ENCODE measurements around the gene SCAMP4.

Gene SCAMP4

GRCh38 chr19:1911098-1911497, 5.9 kb downstream of the SCAMP4 start:
- no peak for DNase-seq (ENCODE audit: low read depth in 1 of 2, low spot score in 1 of 2)

GRCh38 chr19:1911995-1912394, 6.8 kb downstream of the SCAMP4 start:
- no peak for DNase-seq (ENCODE audit: low read depth in 1 of 2, low spot score in 1 of 2)

GRCh38 chr19:1912760-1913505, 7.7 kb downstream of the SCAMP4 start:
- DNase-seq (ENCODE audit: low read depth in 1 of 2, low spot score in 1 of 2), result no peak

GRCh38 chr19:1913781-1914577, 8.8 kb downstream of the SCAMP4 start:
- no peak for DNase-seq (ENCODE audit: low read depth in 1 of 2, low spot score in 1 of 2)

GRCh38 chr19:1914826-1915341, 9.7 kb downstream of the SCAMP4 start:
- no peak for DNase-seq (ENCODE audit: low read depth in 1 of 2, low spot score in 1 of 2)

- DNase-seq (ENCODE audit: low read depth in 1 of 2, low spot score in 1 of 2), result no peak
These were observed 11.9 kb downstream of the SCAMP4 start for GRCh38 chr19:1917146-1917545.

- DNase-seq (ENCODE audit: low read depth in 1 of 2, low spot score in 1 of 2), result no peak
These were observed 12.7 kb downstream of the SCAMP4 start for GRCh38 chr19:1917926-1918325.

- DNase-seq (ENCODE audit: low read depth in 1 of 2, low spot score in 1 of 2), result no peak
These were observed 13.8 kb downstream of the SCAMP4 start for GRCh38 chr19:1918975-1919374.

GRCh38 chr19:1920644-1921043, 15.4 kb downstream of the SCAMP4 start:
- DNase-seq (ENCODE audit: low read depth in 1 of 2, low spot score in 1 of 2), result no peak

- DNase-seq (ENCODE audit: low read depth in 1 of 2, low spot score in 1 of 2), result no peak
These were observed 16.1 kb downstream of the SCAMP4 start for GRCh38 chr19:1921326-1921725.

- DNase-seq (ENCODE audit: low read depth in 1 of 2, low spot score in 1 of 2), result no peak
These were observed 16.6 kb downstream of the SCAMP4 start for GRCh38 chr19:1921825-1922224.

GRCh38 chr19:1922803-1923202, 17.6 kb downstream of the SCAMP4 start:
- DNase-seq (ENCODE audit: low read depth in 1 of 2, low spot score in 1 of 2), result no peak

- DNase-seq (ENCODE audit: low read depth in 1 of 2, low spot score in 1 of 2), result no peak
These were observed 18.1 kb downstream of the SCAMP4 start for GRCh38 chr19:1923319-1923718.

GRCh38 chr19:1924320-1924961, 19.2 kb downstream of the SCAMP4 start:
- no peak for DNase-seq (ENCODE audit: low read depth in 1 of 2, low spot score in 1 of 2)

GRCh38 chr19:1925544-1925943, 20.3 kb downstream of the SCAMP4 start:
- DNase-seq (ENCODE audit: low read depth in 1 of 2, low spot score in 1 of 2), result no peak

- DNase-seq (ENCODE audit: low read depth in 1 of 2, low spot score in 1 of 2), result peak; percentile 62 to 74
These were observed 24.0 kb downstream of the SCAMP4 start for GRCh38 chr19:1929021-1929742.

- no peak for DNase-seq (ENCODE audit: low read depth in 1 of 2, low spot score in 1 of 2)
These were observed 26.2 kb downstream of the SCAMP4 start for GRCh38 chr19:1931445-1931844.

GRCh38 chr19:1932395-1932794, 27.2 kb downstream of the SCAMP4 start:
- DNase-seq (ENCODE audit: low read depth in 1 of 2, low spot score in 1 of 2), result no peak

- DNase-seq (ENCODE audit: low read depth in 1 of 2, low spot score in 1 of 2), result no peak
These were observed 28.0 kb downstream of the SCAMP4 start for GRCh38 chr19:1933244-1933643.

GRCh38 chr19:1933942-1934341, 28.7 kb downstream of the SCAMP4 start:
- DNase-seq (ENCODE audit: low read depth in 1 of 2, low spot score in 1 of 2), result no peak
